Osteoblast (primary cell): ENCODE results near the gene RNF224. TPM values are rescaled to one million over a fixed set of nuclear protein-coding genes. Genes with fewer than 3 reads are reported as not detected.

Source experiments
- DNase-seq: peaks from one replicate; pipeline ENCODE4 v3.0.0; 2011; ENCODE audit warnings: low spot score, mixed read lengths; ENCODE audit not compliant: insufficient read length; ENCODE audit errors: missing footprints
- H2AFZ ChIP-seq: 2 replicates; pipeline ENCODE4 v1.6.0; 2011; ENCODE audit warnings: mild to moderate bottlenecking, low read length
- H3K27ac ChIP-seq: 2 replicates; pipeline ENCODE4 v1.5.1; 2011; ENCODE audit warnings: mild to moderate bottlenecking, low read depth, low read length, moderate library complexity
- H3K27me3 ChIP-seq: 2 replicates; pipeline ENCODE4 v1.6.0; 2012; ENCODE audit warnings: mild to moderate bottlenecking, control low read depth, inconsistent platforms, low read length, moderate library complexity; ENCODE audit not compliant: insufficient read depth
- H3K36me3 ChIP-seq: 2 replicates; pipeline ENCODE4 v1.5.1; 2011; ENCODE audit warnings: mild to moderate bottlenecking, low read length, control low read depth, moderate library complexity; ENCODE audit not compliant: insufficient read depth
- H3K4me1 ChIP-seq: 2 replicates; pipeline ENCODE4 v1.5.1; 2011; ENCODE audit warnings: mild to moderate bottlenecking, low read length, control low read depth, moderate library complexity; ENCODE audit not compliant: insufficient read depth
- H3K4me2 ChIP-seq: 2 replicates; pipeline ENCODE4 v1.6.0; 2011; ENCODE audit warnings: mild to moderate bottlenecking, low read length; ENCODE audit not compliant: insufficient read depth
- H3K4me3 ChIP-seq: fragments of 200-600 bp; sonication (generic); 3 replicates; pipeline ENCODE4 v1.5.1; 2012; ENCODE audit warnings: mild to moderate bottlenecking, low read length, inconsistent platforms; ENCODE audit not compliant: insufficient read depth
- H3K79me2 ChIP-seq: 2 replicates; pipeline ENCODE4 v1.6.0; 2012; ENCODE audit warnings: mild to moderate bottlenecking, low read length, control low read depth, inconsistent platforms; ENCODE audit not compliant: insufficient read depth
- H3K9me3 ChIP-seq: 2 replicates; pipeline ENCODE4 v1.5.1; 2011; ENCODE audit warnings: low read depth, low read length, control low read depth
- H4K20me1 ChIP-seq: 2 replicates; pipeline ENCODE4 v1.6.0; 2012; ENCODE audit warnings: mild to moderate bottlenecking, low read length, control low read depth; ENCODE audit not compliant: insufficient read depth
- total RNA-seq: library from RNA; depleted of rRNA; stranded (reverse); fragments of >200 nt; gene quantifications from 2 replicates; pipeline ENCODE4 v1.2.3, GENCODE V29; 2012
- TF ChIP-seq, protein P1 (sequence below): IDR thresholded peaks from 2 replicates; pipeline ENCODE4 v1.5.1; 2011; ENCODE audit warnings: mild to moderate bottlenecking, low read depth, low read length, moderate library complexity; ENCODE audit errors: extremely low read depth

RNF224 gene
- total RNA-seq, 1 donor, result under 0.01 TPM

DNA sequence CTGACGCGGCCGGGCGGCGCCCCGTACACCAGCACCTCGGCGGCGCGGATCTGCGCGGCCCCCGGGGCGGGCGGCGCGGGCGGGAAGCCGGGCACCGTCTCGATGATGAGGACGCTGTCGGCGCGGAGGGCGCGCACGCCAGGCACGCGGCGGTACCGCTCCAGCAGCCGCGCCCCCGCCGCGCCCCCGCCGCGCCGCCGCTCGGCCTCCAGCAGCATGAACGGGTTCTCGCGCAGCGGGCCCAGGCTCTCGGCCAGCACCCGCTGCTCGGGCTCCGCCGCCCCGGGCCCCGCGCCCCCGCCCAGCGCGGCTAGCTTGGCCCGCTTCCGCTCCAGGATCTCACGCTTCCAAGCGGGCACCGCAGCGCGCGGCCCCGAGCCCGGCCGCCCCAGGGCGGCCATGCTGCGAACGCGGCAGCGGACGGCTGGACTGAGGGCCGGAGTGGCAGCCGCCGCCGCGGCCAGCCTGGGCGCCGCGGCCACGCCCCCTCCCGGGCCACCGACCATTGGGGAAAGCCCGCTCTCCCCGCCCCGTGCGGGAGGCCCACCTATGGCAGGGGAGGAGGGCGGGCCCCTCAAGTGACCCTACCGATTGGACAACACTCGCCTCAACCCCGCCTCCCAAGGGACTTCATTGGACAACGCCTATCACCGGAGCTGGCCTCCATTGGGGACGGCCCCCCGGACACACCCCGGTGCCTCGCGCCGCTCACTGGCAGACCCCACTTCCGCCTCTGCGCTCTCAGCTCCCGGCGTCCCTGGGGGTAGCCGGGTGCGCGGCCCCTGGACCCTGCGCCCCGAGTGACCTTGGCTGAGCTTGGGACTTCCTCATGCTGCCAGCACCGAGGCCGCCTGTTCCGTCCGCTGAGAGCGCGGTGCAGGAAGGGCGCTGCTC, 26.7 kb upstream of the RNF224 start, which contains the start of gene TPRN:
TPRN (minus strand) TSS at position 431 of the 894 bp plus-strand sequence; CDS start at position 401, 30 bp downstream.
- TF ChIP-seq, protein P1, sequence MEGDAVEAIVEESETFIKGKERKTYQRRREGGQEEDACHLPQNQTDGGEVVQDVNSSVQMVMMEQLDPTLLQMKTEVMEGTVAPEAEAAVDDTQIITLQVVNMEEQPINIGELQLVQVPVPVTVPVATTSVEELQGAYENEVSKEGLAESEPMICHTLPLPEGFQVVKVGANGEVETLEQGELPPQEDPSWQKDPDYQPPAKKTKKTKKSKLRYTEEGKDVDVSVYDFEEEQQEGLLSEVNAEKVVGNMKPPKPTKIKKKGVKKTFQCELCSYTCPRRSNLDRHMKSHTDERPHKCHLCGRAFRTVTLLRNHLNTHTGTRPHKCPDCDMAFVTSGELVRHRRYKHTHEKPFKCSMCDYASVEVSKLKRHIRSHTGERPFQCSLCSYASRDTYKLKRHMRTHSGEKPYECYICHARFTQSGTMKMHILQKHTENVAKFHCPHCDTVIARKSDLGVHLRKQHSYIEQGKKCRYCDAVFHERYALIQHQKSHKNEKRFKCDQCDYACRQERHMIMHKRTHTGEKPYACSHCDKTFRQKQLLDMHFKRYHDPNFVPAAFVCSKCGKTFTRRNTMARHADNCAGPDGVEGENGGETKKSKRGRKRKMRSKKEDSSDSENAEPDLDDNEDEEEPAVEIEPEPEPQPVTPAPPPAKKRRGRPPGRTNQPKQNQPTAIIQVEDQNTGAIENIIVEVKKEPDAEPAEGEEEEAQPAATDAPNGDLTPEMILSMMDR, result no peak
- H3K4me2 ChIP-seq, result peak within 1 kb of the TSS; percentile 86
- H3K79me2 ChIP-seq, result peaks cover 76% of the 10 kb centered on the region
- H3K9me3 ChIP-seq, result no peaks in the 10 kb centered on the region
- peak within 1 kb of the TSS; percentile 28 for H3K27ac ChIP-seq
- H3K36me3 ChIP-seq, result no peaks in the 10 kb centered on the region
- peak within 1 kb of the TSS; percentile 78 for H2AFZ ChIP-seq
- DNase-seq, result peak; percentile 100
- H4K20me1 ChIP-seq, result peaks cover 33% of the 10 kb centered on the region
- no peaks in the 10 kb centered on the region for H3K27me3 ChIP-seq
- H3K4me1 ChIP-seq, result peaks cover 34% of the 10 kb centered on the region
- H3K4me3 ChIP-seq, result peak within 1 kb of the TSS; percentile 87

DNA sequence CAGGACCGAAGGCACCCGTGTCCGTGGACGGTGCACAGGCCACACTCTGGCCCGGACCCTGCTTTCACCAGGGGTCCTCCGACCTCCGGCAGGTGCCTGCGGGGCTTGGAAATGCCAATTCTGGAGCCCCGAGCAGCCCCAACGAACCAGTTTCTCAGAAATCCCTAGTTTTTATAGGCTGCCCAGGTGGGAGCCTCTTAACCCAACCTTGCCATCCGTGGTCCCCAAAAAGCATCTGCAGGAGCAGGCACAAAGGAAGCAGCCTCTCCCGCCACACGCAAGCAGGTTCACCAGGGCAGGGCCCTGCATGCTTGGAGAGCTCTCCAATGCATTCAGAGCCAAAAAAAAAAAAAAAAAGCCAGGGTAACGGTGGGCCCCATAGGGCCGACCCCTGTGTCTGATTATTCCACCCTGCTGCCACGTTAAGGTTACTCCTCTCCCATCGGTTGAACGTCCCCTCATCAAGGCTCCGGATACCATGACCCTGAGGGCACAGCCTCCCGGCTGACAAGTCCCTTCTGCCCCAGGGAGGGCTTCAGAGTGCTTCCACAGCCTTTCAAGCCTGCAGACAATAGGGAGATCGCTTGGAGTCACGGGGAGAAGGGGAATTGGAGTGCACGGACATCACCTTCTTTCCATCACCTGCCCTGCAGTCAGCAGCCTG, 26.0 kb upstream of the RNF224 start:
- no peak for DNase-seq
- Histone ChIP-seq H3K9me3 (no peaks in the 10 kb centered on the region), H3K4me2 (peak overlapping the region; percentile 86), H4K20me1 (peaks cover 33% of the 10 kb centered on the region), H2AFZ (peak overlapping the region; percentile 78), H3K27me3 (no peaks in the 10 kb centered on the region), H3K4me1 (peaks cover 39% of the 10 kb centered on the region), H3K36me3 (no peaks in the 10 kb centered on the region), H3K4me3 (peak overlapping the region; percentile 87), H3K79me2 (peaks cover 78% of the 10 kb centered on the region), H3K27ac (peak overlapping the region; percentile 28)
- TF ChIP-seq, protein P1, result no peak

DNA sequence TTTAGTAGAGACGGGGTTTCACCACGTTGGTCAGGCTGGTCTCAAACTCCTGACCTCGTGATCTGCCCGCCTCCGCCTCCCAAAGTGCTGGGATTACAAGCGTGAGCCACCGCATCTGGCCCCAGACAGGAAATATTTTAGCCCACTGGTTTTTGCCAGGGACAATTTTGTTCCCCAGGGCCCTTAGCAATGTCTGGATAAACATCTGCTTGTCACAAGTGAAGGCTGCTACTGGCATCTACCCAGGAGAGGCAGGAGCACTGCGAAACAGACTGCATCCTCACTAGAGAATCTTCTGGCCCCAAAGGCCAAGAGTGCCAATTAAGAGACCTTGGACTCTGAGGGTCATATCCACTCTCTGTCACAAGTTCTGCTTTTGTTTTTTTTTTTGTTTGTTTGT, 24.3 kb upstream of the RNF224 start:
- no peak for DNase-seq
- Histone ChIP-seq H3K36me3 (no peaks in the 10 kb centered on the region), H3K27me3 (no peaks in the 10 kb centered on the region), H3K9me3 (no peaks in the 10 kb centered on the region), H3K79me2 (peaks cover 78% of the 10 kb centered on the region), H3K4me1 (peaks cover 44% of the 10 kb centered on the region), H2AFZ (no peak overlapping the region), H3K4me2 (no peak overlapping the region), H3K27ac (no peak overlapping the region), H3K4me3 (no peak overlapping the region), H4K20me1 (peaks cover 27% of the 10 kb centered on the region)
- TF ChIP-seq, protein P1, result no peak

DNA sequence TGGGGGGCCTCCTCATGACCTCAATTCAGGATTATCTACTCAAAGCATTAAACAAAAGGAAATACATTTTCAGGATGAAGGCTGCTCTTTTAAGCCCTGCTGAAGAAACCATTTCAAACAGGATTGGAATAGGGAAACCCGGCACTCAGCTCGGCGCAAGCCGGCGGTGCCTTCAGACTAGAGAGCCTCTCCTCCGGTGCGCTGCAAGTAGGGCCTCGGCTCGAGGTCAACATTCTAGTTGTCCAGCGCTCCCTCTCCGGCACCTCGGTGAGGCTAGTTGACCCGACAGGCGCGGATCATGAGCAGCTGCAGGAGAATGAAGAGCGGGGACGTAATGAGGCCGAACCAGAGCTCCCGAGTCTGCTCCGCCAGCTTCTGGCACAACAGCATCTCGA, 22.6 kb upstream of the RNF224 start:
- Histone ChIP-seq H3K27me3 (no peaks in the 10 kb centered on the region), H4K20me1 (peaks cover 14% of the 10 kb centered on the region), H3K4me3 (peak overlapping the region; percentile 88), H3K4me2 (peak overlapping the region; percentile 91), H2AFZ (peak overlapping the region; percentile 86), H3K9me3 (no peaks in the 10 kb centered on the region), H3K36me3 (peaks cover 2% of the 10 kb centered on the region), H3K4me1 (peaks cover 30% of the 10 kb centered on the region), H3K27ac (peak overlapping the region; percentile 72), H3K79me2 (peaks cover 62% of the 10 kb centered on the region)
- DNase-seq, result no peak
- TF ChIP-seq, protein P1, result no peak
